Psoas muscle (tissue), 8 donors: Measurements from ENCODE around the gene RAP1A. TPM values are rescaled to one million over a fixed set of nuclear protein-coding genes. Genes with fewer than 3 reads are reported as not detected.
A peak's percentile ranks its signal among the peaks of the same experiment; 100 is the strongest.
"Not testable (repeated sequence)": the region's sequence is repeated elsewhere in the genome, so short reads cannot be mapped to it uniquely, and the experiment has no call there.

Experiments
- ATAC-seq, 4 donors: fragments of 200-7000 bp; cut with Tn5 transposase; one replicate each; pipeline ENCODE4 v1.9.1; 2020; ENCODE audit warnings: moderate library complexity in 3 of 4, mild to moderate bottlenecking in 2 of 4
- DNase-seq, 2 donors: peaks; one replicate each; pipeline ENCODE4 v3.0.0-alpha.2; 2020
- H3K27ac ChIP-seq: fragments of 200-600 bp; one replicate; pipeline ENCODE4 v1.8.0; 2022
- H3K27me3 ChIP-seq, 3 donors: fragments of 200-600 bp in 1 of 3; one replicate each; pipeline versions ENCODE4 v1.6.1 to v1.8.0; 2013 to 2022; ENCODE audit warnings: low read length in 2 of 3, mild to moderate bottlenecking in 2 of 3, moderate library complexity in 1 of 3; ENCODE audit not compliant: insufficient read depth in 3 of 3
- H3K36me3 ChIP-seq, 2 donors: fragments of 200-600 bp in 1 of 2; one replicate each; pipeline versions ENCODE4 v1.6.1 to v1.8.0; 2013 to 2022; ENCODE audit warnings: low read depth in 1 of 2, mild to moderate bottlenecking in 1 of 2, moderate library complexity in 1 of 2; ENCODE audit not compliant: insufficient read depth in 1 of 2
- H3K4me1 ChIP-seq: fragments of 200-600 bp; one replicate; pipeline ENCODE4 v1.8.0; 2022
- H3K4me3 ChIP-seq: fragments of 200-600 bp; one replicate; pipeline ENCODE4 v1.8.0; 2022; ENCODE audit warnings: mild to moderate bottlenecking
- H3K9me3 ChIP-seq: fragments of 200-600 bp; one replicate; pipeline ENCODE4 v1.8.0; 2022
- CTCF ChIP-seq: fragments of 200-600 bp; IDR thresholded peaks from one replicate; pipeline ENCODE4 v1.8.0; 2022; ENCODE audit warnings: antibody characterized with exemption
- whole genome bisulfite sequencing, 3 donors: extraction: QIAGEN DNeasy Blood & Tissue Kit; methylation state at CpG; one replicate each; pipeline versions ENCODE4 v1.1.6 to v1.1.7; 2013; 5-methylcytosine and 5-hydroxymethylcytosine counted together
- intact Hi-C, 2 donors: fragments of 100-400 bp; cut with DNase I; formaldehyde crosslinking; loops; one replicate each; pipeline versions ENCODE4 v1.11.0 to v1.14.2; 2022
- polyA plus RNA-seq, 3 donors: library from polyadenylated mRNA; stranded (reverse); fragments of 200-250 nt; gene quantifications; one replicate each; pipeline ENCODE4 v1.2.3, GENCODE V29; 2013
- total RNA-seq, 4 donors: library from RNA; stranded (reverse); fragmentation: NEBNext Ultra II Directional in 2 of 4; extraction: Animal tissue kit (Norgen Biotek cat#: 25700) in 2 of 4; gene quantifications; one replicate each; pipeline versions ENCODE4 v1.2.1 to v1.2.4, GENCODE V29; 2021 to 2023
- donor health status: healthy with polysubstance abuse.
- donor health status: DM: no; HTN: no; CAD: no; lungs with moderate emphysema.
- donor health status: Bipolar disorder and iron deficiency.
- donor health status: healthy.
- donor health status: DM: yes; HTN: yes; CAD: no.
- donor health status: DM: no; HTN: no; CAD: no.
- donor health status: DM: no; HTN: no; CAD: no.
- donor health status: DM: yes; HTN: yes; CAD: no.

The RAP1A gene
- total and polyA plus RNA-seq, 7 donors = 63.6 to 235 (median 76.6) TPM

GRCh38 chr1:111677604-111678003 is 58.0 kb downstream of the RAP1A start:
- intact Hi-C loops = no loop called here
- H3K4me1 ChIP-seq = peaks cover 1% of the 10 kb centered on the region
- H3K4me3 ChIP-seq = no peak overlapping the region
- DNase-seq = no peak
- H3K27me3 ChIP-seq = no peaks in the 10 kb centered on the region
- H3K9me3 ChIP-seq = no peaks in the 10 kb centered on the region
- WGBS, 3 donors = 96 to 99% (median 96%) methylated on average over 6 of the region's 6 CpGs
- no peak overlapping the region for H3K27ac ChIP-seq
- TF ChIP-seq CTCF = no peak
- no peaks in the 10 kb centered on the region for H3K36me3 ChIP-seq
- no peak for ATAC-seq

GRCh38 chr1:111679541-111679940 is 60.0 kb downstream of the RAP1A start:
- no peaks in the 10 kb centered on the region for H3K4me1 ChIP-seq
- H3K36me3 ChIP-seq = no peaks in the 10 kb centered on the region
- ATAC-seq (no peak), DNase-seq (no peak)
- H3K27ac ChIP-seq = no peak overlapping the region
- H3K9me3 ChIP-seq = no peaks in the 10 kb centered on the region
- TF ChIP-seq CTCF = no peak
- intact Hi-C loops = no loop called here
- 92 to 95% (median 95%) methylated on average over 2 of the region's 2 CpGs for WGBS, 3 donors
- no peak overlapping the region for H3K4me3 ChIP-seq
- no peaks in the 10 kb centered on the region for H3K27me3 ChIP-seq

DNA sequence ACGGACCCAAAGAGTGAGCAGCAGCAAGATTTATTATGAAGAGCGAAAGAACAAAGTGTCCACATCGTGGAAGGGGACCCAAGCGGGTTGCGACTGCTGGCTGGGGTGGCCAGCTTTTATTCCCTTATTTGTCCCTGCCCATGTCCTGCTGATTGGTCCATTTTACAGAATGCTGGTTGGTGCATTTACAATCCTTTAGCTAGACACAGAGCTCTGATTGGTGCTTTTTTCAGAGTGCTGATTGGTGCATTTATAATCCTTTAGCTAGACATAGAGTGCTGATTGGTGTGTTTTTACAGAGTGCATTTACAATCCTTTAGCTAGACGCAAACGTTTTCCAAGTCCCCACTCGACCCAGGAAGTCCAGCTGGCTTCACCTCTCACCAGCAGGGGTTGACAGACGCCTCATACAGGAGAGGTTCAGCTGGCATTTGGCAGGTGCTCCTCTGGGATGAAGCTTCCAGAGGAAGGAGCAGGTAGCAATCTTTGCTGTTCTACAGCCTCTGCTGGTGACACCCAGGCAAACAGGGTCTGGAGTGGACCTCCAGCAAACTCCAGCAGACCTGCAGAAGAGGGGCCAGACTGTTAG is 60.7 kb downstream of the RAP1A start:
- H3K27me3 ChIP-seq, H3K4me3 ChIP-seq, intact Hi-C loops, H3K27ac ChIP-seq, H3K4me1 ChIP-seq, ATAC-seq, H3K36me3 ChIP-seq, H3K9me3 ChIP-seq, DNase-seq: not testable (repeated sequence)
- WGBS, 3 donors = 95 to 96% (median 96%) methylated on average over 9 of the region's 9 CpGs

DNA sequence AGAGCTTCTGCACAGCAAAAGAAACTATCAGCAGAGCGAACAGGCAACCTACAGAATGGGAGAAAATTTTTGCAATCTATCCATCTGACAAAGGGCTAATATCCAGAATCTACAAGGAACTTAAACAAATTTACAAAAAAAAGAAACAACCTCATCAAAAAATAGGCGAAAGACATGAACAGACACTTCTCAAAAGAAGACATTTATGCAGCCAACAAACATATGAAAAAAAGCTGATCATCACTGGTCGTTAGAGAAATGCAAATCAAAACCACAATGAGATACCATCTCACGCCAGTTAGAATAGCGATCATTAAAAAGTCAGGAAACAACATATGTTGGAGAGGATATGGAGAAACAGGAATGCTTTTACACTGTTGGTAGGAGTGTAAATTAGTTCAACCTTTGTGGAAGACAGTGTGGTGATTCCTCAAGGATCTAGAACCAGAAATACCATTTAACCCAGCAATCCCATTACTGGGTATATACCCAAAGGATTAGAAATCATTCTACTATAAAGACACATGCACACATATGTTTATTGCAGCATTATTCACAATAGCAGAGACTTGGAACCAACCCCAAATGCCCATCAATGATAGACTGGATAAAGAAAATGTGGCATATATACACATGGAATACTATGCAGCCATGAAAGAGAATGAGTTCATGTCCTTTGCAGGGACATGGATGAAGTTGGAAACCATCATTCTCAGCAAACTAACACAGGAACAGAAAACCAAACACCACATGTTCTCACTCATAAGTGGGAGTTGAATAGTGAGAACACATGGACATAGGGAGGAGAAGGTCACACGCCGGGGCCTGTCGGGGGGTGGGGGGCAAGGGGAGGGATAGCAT is 65.9 kb downstream of the RAP1A start:
- WGBS, 3 donors = 94 to 96% (median 96%) methylated on average over 8 of the region's 8 CpGs
- H3K4me1 ChIP-seq, ATAC-seq, H3K27ac ChIP-seq, DNase-seq, H3K27me3 ChIP-seq, intact Hi-C loops, H3K36me3 ChIP-seq, H3K4me3 ChIP-seq, H3K9me3 ChIP-seq: not testable (repeated sequence)

DNA sequence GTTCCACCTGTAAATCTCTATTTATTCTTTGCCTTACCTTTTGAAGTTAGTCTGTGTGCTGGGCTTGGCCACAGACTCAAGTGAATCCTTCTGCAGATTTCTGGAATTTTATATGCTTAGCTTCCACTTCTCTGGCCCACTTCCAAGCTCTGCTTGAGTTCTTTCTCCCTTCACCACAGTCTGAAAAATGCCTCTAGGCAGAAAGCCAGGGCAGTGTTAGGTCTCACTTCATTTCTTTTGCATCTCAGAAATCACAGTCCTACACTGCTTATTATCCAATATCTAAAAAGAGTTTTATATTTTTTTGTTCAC is 70.7 kb downstream of the RAP1A start:
- no peak for TF ChIP-seq CTCF
- DNase-seq (no peak), ATAC-seq (peak in 1 of 4 donors; percentile 33)
- H3K27me3 ChIP-seq = no peaks in the 10 kb centered on the region
- peaks cover 7% of the 10 kb centered on the region for H3K4me1 ChIP-seq
- H3K27ac ChIP-seq = no peak overlapping the region
- peaks cover 0 to 35% of the 10 kb centered on the region in 2 donors for H3K36me3 ChIP-seq
- H3K9me3 ChIP-seq = no peaks in the 10 kb centered on the region
- intact Hi-C loops = no loop called here
- no peak overlapping the region for H3K4me3 ChIP-seq
